WTC11 (cell line): ENCODE data around the gene SENP3. TPM values are rescaled to one million over a fixed set of nuclear protein-coding genes. Genes with fewer than 3 reads are reported as not detected.

Experiments used
- AFF4 ChIP-seq: sonication (generic); formaldehyde crosslinking; IDR thresholded peaks from 2 replicates; pipeline ENCODE4 v1.8.1; 2023; ENCODE audit warnings: mild to moderate bottlenecking, missing genetic modification reagents, borderline replicate concordance
- CBFB ChIP-seq: sonication (generic); formaldehyde crosslinking; IDR thresholded peaks from 2 replicates; pipeline ENCODE4 v1.8.1; 2022; ENCODE audit warnings: mild to moderate bottlenecking, low read depth, missing genetic modification reagents
- CDX4 ChIP-seq: fragments of 250-450 bp; sonication (Bioruptor Pico); IDR thresholded peaks from 2 replicates; pipeline ENCODE4 v1.9.0; 2021; ENCODE audit warnings: moderate library complexity, mild to moderate bottlenecking, inconsistent platforms, borderline replicate concordance
- E2F4 ChIP-seq: sonication (generic); formaldehyde crosslinking; IDR thresholded peaks from 2 replicates; pipeline ENCODE4 v1.8.1; 2022; ENCODE audit warnings: low read depth, mild to moderate bottlenecking, moderate library complexity, missing genetic modification reagents, borderline replicate concordance
- EMX1 ChIP-seq: fragments of 250-450 bp; sonication (Bioruptor Pico); IDR thresholded peaks from 2 replicates; pipeline ENCODE4 v1.8.0; 2021; ENCODE audit warnings: mild to moderate bottlenecking
- FOXK1 ChIP-seq: sonication (generic); formaldehyde crosslinking; IDR thresholded peaks from 2 replicates; pipeline ENCODE4 v1.8.0; 2022; ENCODE audit warnings: mild to moderate bottlenecking, moderate library complexity, missing genetic modification reagents
- FOXP4 ChIP-seq: sonication (generic); formaldehyde crosslinking; IDR thresholded peaks from 2 replicates; pipeline ENCODE4 v1.8.0; 2022; ENCODE audit warnings: mild to moderate bottlenecking, missing genetic modification reagents
- HMGA2 ChIP-seq: fragments of 250-450 bp; sonication (Bioruptor Pico); IDR thresholded peaks from 2 replicates; pipeline ENCODE4 v1.4.0; 2021; ENCODE audit warnings: mild to moderate bottlenecking, moderate library complexity
- MXD4 ChIP-seq: fragments of 250-450 bp; sonication (Bioruptor Pico); IDR thresholded peaks from 2 replicates; pipeline ENCODE4 v1.8.0; 2021; ENCODE audit warnings: mild to moderate bottlenecking, moderate library complexity, borderline replicate concordance
- NFATC4 ChIP-seq: fragments of 250-450 bp; sonication (Bioruptor Pico); IDR thresholded peaks from 2 replicates; pipeline ENCODE4 v1.9.0; 2021; ENCODE audit warnings: mild to moderate bottlenecking
- NFYB ChIP-seq: sonication (generic); formaldehyde crosslinking; conservative IDR thresholded peaks from 2 replicates; pipeline ENCODE4 v1.8.0; 2022; ENCODE audit warnings: low read depth, missing genetic modification reagents
- RORB ChIP-seq: fragments of 250-450 bp; sonication (Bioruptor Pico); IDR thresholded peaks from 2 replicates; pipeline ENCODE4 v1.9.0; 2021; ENCODE audit warnings: mild to moderate bottlenecking
- ZBTB21 ChIP-seq: sonication (generic); formaldehyde crosslinking; IDR thresholded peaks from 2 replicates; pipeline ENCODE4 v1.8.1; 2023; ENCODE audit warnings: mild to moderate bottlenecking, missing genetic modification reagents, borderline replicate concordance
- ZBTB43 ChIP-seq: sonication (generic); formaldehyde crosslinking; IDR thresholded peaks from 2 replicates; pipeline ENCODE4 v1.8.1; 2023; ENCODE audit warnings: mild to moderate bottlenecking, missing genetic modification reagents
- ZMAT4 ChIP-seq: fragments of 250-450 bp; sonication (Bioruptor Pico); IDR thresholded peaks from 2 replicates; pipeline ENCODE4 v1.9.0; 2021; ENCODE audit warnings: mild to moderate bottlenecking
- ZNF138 ChIP-seq: sonication (generic); formaldehyde crosslinking; conservative IDR thresholded peaks from 2 replicates; pipeline ENCODE4 v1.8.1; 2022; ENCODE audit warnings: mild to moderate bottlenecking, moderate library complexity, missing genetic modification reagents
- ZNF317 ChIP-seq: sonication (generic); formaldehyde crosslinking; IDR thresholded peaks from 2 replicates; pipeline ENCODE4 v1.8.1; 2023; ENCODE audit warnings: low read depth, mild to moderate bottlenecking, moderate library complexity, missing genetic modification reagents, borderline replicate concordance
- ZNF671 ChIP-seq: fragments of 250-450 bp; sonication (Bioruptor Pico); IDR thresholded peaks from 2 replicates; pipeline ENCODE4 v1.8.0; 2021; ENCODE audit warnings: mild to moderate bottlenecking
- total RNA-seq: library from RNA; stranded (reverse); gene quantifications from 3 replicates; pipeline ENCODE4 v1.2.3, GENCODE V29; 2021
- TF ChIP-seq, protein P1 (sequence below): sonication (generic); formaldehyde crosslinking; IDR thresholded peaks from 2 replicates; pipeline ENCODE4 v1.8.1; 2023; ENCODE audit warnings: mild to moderate bottlenecking, missing genetic modification reagents, moderate library complexity
- TF ChIP-seq, protein P2 (sequence below): sonication (generic); formaldehyde crosslinking; IDR thresholded peaks from 2 replicates; pipeline ENCODE4 v1.8.1; 2022; ENCODE audit warnings: low read depth, missing genetic modification reagents, borderline replicate concordance
- TF ChIP-seq, protein P3 (sequence below): sonication (generic); formaldehyde crosslinking; conservative IDR thresholded peaks from 2 replicates; pipeline ENCODE4 v1.8.1; 2022; ENCODE audit warnings: mild to moderate bottlenecking, missing genetic modification reagents
- TF ChIP-seq, protein P4 (sequence below): sonication (generic); formaldehyde crosslinking; IDR thresholded peaks from 2 replicates; pipeline ENCODE4 v1.8.0; 2023; ENCODE audit warnings: missing genetic modification reagents

The SENP3 gene
- total RNA-seq, 1 experiment from 2014 or later = 85.4 TPM

DNA sequence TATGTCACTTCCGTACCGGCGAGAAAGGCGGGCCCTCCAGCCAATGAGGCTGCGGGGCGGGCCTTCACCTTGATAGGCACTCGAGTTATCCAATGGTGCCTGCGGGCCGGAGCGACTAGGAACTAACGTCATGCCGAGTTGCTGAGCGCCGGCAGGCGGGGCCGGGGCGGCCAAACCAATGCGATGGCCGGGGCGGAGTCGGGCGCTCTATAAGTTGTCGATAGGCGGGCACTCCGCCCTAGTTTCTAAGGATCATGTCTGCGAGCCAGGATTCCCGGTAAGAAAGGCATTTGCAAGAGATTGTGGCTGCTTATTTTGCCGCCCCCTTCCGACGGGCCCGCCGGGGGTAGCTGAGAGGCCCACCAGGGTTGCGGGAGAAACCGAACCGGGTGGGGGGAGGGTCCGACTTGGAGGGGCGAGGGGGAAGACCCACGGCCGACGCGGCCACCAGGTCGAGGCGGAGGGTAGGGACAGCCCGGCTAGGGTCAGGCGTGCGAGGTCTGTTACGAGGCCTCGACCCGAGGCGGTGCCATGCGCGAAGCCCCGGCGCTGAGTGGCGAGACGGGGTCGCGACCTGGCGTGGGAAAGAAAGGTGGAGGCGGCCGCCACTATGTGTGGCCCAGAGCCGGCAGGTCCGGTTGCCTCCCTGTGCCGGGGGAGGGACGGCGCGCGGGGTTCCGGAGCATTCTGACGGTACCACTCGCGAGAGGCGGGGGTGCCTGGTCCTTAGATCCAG lies 11.0 kb downstream of the SENP3 start (continued):
- TF ChIP-seq AFF4 (CRISPR knock-in tag) = 0 out of 2 replicates have a peak, but pooled peaks have one; percentile 85
- 0 out of 2 replicates have a peak, but pooled peaks have one; percentile 4 for TF ChIP-seq FOXP4
- TF ChIP-seq ZNF138 = 0 out of 2 replicates have a peak, but pooled peaks have one; percentile 17
- TF ChIP-seq ZNF317 (CRISPR knock-in tag) = no peak
- TF ChIP-seq ZNF671 (CRISPR knock-in tag) = peak; percentile 90
- TF ChIP-seq NFYB (CRISPR knock-in tag) = peak; percentile 100
- peak; percentile 77; the same call in 1 of the 2 replicates for TF ChIP-seq RORB (CRISPR knock-in tag)
- TF ChIP-seq NFATC4 (CRISPR knock-in tag) = peak; percentile 95
- TF ChIP-seq HMGA2 (CRISPR knock-in tag) = no peak
- peak; percentile 96 for TF ChIP-seq EMX1 (CRISPR knock-in tag)
- no peak for TF ChIP-seq E2F4 (CRISPR knock-in tag)
- peak; percentile 57; the same call in 1 of the 2 replicates for TF ChIP-seq ZBTB43
- TF ChIP-seq, protein P1, sequence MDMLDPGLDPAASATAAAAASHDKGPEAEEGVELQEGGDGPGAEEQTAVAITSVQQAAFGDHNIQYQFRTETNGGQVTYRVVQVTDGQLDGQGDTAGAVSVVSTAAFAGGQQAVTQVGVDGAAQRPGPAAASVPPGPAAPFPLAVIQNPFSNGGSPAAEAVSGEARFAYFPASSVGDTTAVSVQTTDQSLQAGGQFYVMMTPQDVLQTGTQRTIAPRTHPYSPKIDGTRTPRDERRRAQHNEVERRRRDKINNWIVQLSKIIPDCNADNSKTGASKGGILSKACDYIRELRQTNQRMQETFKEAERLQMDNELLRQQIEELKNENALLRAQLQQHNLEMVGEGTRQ = no peak
- TF ChIP-seq ZBTB21 (CRISPR knock-in tag) = peak; percentile 85
- TF ChIP-seq CBFB = no peak
- TF ChIP-seq FOXK1 (CRISPR knock-in tag) = peak; percentile 71; the same call in 1 of the 2 replicates
- TF ChIP-seq, protein P2, sequence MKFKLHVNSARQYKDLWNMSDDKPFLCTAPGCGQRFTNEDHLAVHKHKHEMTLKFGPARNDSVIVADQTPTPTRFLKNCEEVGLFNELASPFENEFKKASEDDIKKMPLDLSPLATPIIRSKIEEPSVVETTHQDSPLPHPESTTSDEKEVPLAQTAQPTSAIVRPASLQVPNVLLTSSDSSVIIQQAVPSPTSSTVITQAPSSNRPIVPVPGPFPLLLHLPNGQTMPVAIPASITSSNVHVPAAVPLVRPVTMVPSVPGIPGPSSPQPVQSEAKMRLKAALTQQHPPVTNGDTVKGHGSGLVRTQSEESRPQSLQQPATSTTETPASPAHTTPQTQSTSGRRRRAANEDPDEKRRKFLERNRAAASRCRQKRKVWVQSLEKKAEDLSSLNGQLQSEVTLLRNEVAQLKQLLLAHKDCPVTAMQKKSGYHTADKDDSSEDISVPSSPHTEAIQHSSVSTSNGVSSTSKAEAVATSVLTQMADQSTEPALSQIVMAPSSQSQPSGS = no peak
- peak; percentile 33; the same call in 1 of the 2 replicates for TF ChIP-seq ZMAT4
- TF ChIP-seq MXD4 (CRISPR knock-in tag) = no peak
- no peak for TF ChIP-seq CDX4 (CRISPR knock-in tag)
- TF ChIP-seq, protein P3, sequence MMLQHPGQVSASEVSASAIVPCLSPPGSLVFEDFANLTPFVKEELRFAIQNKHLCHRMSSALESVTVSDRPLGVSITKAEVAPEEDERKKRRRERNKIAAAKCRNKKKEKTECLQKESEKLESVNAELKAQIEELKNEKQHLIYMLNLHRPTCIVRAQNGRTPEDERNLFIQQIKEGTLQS = no peak
- TF ChIP-seq, protein P4, sequence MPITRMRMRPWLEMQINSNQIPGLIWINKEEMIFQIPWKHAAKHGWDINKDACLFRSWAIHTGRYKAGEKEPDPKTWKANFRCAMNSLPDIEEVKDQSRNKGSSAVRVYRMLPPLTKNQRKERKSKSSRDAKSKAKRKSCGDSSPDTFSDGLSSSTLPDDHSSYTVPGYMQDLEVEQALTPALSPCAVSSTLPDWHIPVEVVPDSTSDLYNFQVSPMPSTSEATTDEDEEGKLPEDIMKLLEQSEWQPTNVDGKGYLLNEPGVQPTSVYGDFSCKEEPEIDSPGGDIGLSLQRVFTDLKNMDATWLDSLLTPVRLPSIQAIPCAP = no peak
